Osteocyte (in vitro differentiated cells): Measurements from ENCODE around the gene EXOSC3. TPM values are rescaled to one million over a fixed set of nuclear protein-coding genes. Genes with fewer than 3 reads are reported as not detected.
A peak's percentile ranks its signal among the peaks of the same experiment; 100 is the strongest.
"Not testable (repeated sequence)": the region's sequence is repeated elsewhere in the genome, so short reads cannot be mapped to it uniquely, and the experiment has no call there.

Experiments
- DNase-seq: peaks from one replicate; pipeline ENCODE4 v3.0.0; 2021; ENCODE audit warnings: mixed read lengths; ENCODE audit not compliant: unreplicated experiment; ENCODE audit errors: extremely low spot score
- H3K27ac Mint-ChIP-seq: one replicate; pipeline ENCODE4 v1.8.0; 2021; ENCODE audit warnings: mild to moderate bottlenecking, mixed read lengths; ENCODE audit not compliant: unreplicated experiment
- H3K27me3 Mint-ChIP-seq: one replicate; pipeline ENCODE4 v1.8.0; 2021; ENCODE audit warnings: mixed read lengths; ENCODE audit not compliant: unreplicated experiment
- H3K36me3 Mint-ChIP-seq: one replicate; pipeline ENCODE4 v1.8.0; 2021; ENCODE audit warnings: mixed read lengths; ENCODE audit not compliant: unreplicated experiment
- H3K4me1 Mint-ChIP-seq: one replicate; pipeline ENCODE4 v1.8.0; 2021; ENCODE audit warnings: mixed read lengths; ENCODE audit not compliant: unreplicated experiment
- H3K4me3 Mint-ChIP-seq: one replicate; pipeline ENCODE4 v1.8.0; 2021; ENCODE audit warnings: mild to moderate bottlenecking, moderate library complexity, mixed read lengths; ENCODE audit not compliant: unreplicated experiment
- H3K9me3 Mint-ChIP-seq: one replicate; pipeline ENCODE4 v1.8.0; 2021; ENCODE audit warnings: mixed read lengths; ENCODE audit not compliant: unreplicated experiment
- CTCF ChIP-seq: fragments of 200-600 bp; sonication (generic); IDR thresholded peaks from 2 replicates; pipeline ENCODE4 v1.5.0; 2021; ENCODE audit warnings: antibody characterized with exemption, mild to moderate bottlenecking, moderate library complexity
- total RNA-seq: library from RNA; stranded (reverse); gene quantifications from 2 replicates; pipeline ENCODE4 v1.2.1, GENCODE V29; 2021

The EXOSC3 gene
- total RNA-seq, 1 donor from 2014 or later = 31.6 TPM

- H3K27ac Mint-ChIP-seq = peak overlapping the region; percentile 97
- no peaks in the 10 kb centered on the region for H3K9me3 Mint-ChIP-seq
- peaks cover 6% of the 10 kb centered on the region for H3K36me3 Mint-ChIP-seq
- TF ChIP-seq CTCF = no peak
- peak overlapping the region; percentile 99 for H3K4me3 Mint-ChIP-seq
- no peak for DNase-seq
- H3K27me3 Mint-ChIP-seq = peaks cover 3% of the 10 kb centered on the region
- H3K4me1 Mint-ChIP-seq = peaks cover 10% of the 10 kb centered on the region
Observed at GRCh38 chr9:37752642-37753488, 32.0 kb downstream of the EXOSC3 start.

- H3K4me3 Mint-ChIP-seq, H3K9me3 Mint-ChIP-seq, H3K27me3 Mint-ChIP-seq, H3K36me3 Mint-ChIP-seq, H3K27ac Mint-ChIP-seq, DNase-seq: not testable (repeated sequence)
- H3K4me1 Mint-ChIP-seq = peaks cover 10% of the 10 kb centered on the region
Observed at GRCh38 chr9:37752112-37752511, 32.8 kb downstream of the EXOSC3 start.

- H3K27ac Mint-ChIP-seq, H3K27me3 Mint-ChIP-seq, H3K9me3 Mint-ChIP-seq, H3K4me3 Mint-ChIP-seq, H3K36me3 Mint-ChIP-seq, DNase-seq: not testable (repeated sequence)
- peaks cover 10% of the 10 kb centered on the region for H3K4me1 Mint-ChIP-seq
Observed at GRCh38 chr9:37751704-37752103, 33.2 kb downstream of the EXOSC3 start.

GRCh38 chr9:37751186-37751585 lies 33.7 kb downstream of the EXOSC3 start:
- Mint-ChIP-seq H3K9me3 (no peaks in the 10 kb centered on the region), H3K27ac (no peak overlapping the region), H3K4me3 (no peak overlapping the region), H3K4me1 (peaks cover 10% of the 10 kb centered on the region), H3K36me3 (no peaks in the 10 kb centered on the region), H3K27me3 (peaks cover 3% of the 10 kb centered on the region)
- DNase-seq = no peak
- no peak for TF ChIP-seq CTCF

- Mint-ChIP-seq H3K27me3 (peaks cover 16% of the 10 kb centered on the region), H3K4me1 (peaks cover 4% of the 10 kb centered on the region), H3K36me3 (no peaks in the 10 kb centered on the region), H3K27ac (no peak overlapping the region), H3K4me3 (no peak overlapping the region), H3K9me3 (no peaks in the 10 kb centered on the region)
- no peak for TF ChIP-seq CTCF
- DNase-seq = no peak
Observed at GRCh38 chr9:37749129-37749528, 35.7 kb downstream of the EXOSC3 start.

- H3K4me3 Mint-ChIP-seq = no peak overlapping the region
- no peaks in the 10 kb centered on the region for H3K36me3 Mint-ChIP-seq
- H3K4me1 Mint-ChIP-seq = no peaks in the 10 kb centered on the region
- peaks cover 17% of the 10 kb centered on the region for H3K27me3 Mint-ChIP-seq
- H3K27ac Mint-ChIP-seq = no peak overlapping the region
- DNase-seq = no peak
- no peaks in the 10 kb centered on the region for H3K9me3 Mint-ChIP-seq
- TF ChIP-seq CTCF = peak; percentile 94
Observed at GRCh38 chr9:37747271-37747753, 37.6 kb downstream of the EXOSC3 start.
